PFSK-1 (cell line): ENCODE results near the gene TMEM119.

Source experiments
- FOXP2 ChIP-seq: optimal IDR thresholded peaks from 2 replicates; pipeline ENCODE3; 2011; ENCODE audit warnings: borderline replicate concordance, control low read depth, inconsistent platforms; ENCODE audit not compliant: insufficient read depth; ENCODE audit errors: extremely low read length, extremely low read depth
- POLR2AphosphoS5 ChIP-seq: IDR thresholded peaks from 2 replicates; pipeline ENCODE4 v1.6.1; 2012; ENCODE audit warnings: low read depth, mild to moderate bottlenecking, control low read depth, low read length, moderate library complexity
- SIN3A ChIP-seq: IDR thresholded peaks from 2 replicates; pipeline ENCODE4 v1.6.1; 2012; ENCODE audit warnings: mild to moderate bottlenecking, low read length, moderate library complexity, borderline replicate concordance; ENCODE audit not compliant: insufficient read depth
- TAF1 ChIP-seq: IDR thresholded peaks from 2 replicates; pipeline ENCODE4 v1.6.1; 2012; ENCODE audit warnings: low read length, control low read depth, borderline replicate concordance; ENCODE audit not compliant: insufficient read depth
- TF ChIP-seq, protein P1 (sequence below), 2 experiments: IDR thresholded peaks; 2 replicates each; pipeline versions ENCODE4 v1.6.1 to v1.8.0; 2011 to 2012; ENCODE audit warnings: low read depth in 2 of 2, low read length in 2 of 2, control low read depth in 1 of 2, inconsistent platforms in 1 of 2, mild to moderate bottlenecking in 1 of 2, moderate library complexity in 1 of 2; ENCODE audit not compliant: insufficient read depth in 1 of 2

The TMEM119 gene

DNA sequence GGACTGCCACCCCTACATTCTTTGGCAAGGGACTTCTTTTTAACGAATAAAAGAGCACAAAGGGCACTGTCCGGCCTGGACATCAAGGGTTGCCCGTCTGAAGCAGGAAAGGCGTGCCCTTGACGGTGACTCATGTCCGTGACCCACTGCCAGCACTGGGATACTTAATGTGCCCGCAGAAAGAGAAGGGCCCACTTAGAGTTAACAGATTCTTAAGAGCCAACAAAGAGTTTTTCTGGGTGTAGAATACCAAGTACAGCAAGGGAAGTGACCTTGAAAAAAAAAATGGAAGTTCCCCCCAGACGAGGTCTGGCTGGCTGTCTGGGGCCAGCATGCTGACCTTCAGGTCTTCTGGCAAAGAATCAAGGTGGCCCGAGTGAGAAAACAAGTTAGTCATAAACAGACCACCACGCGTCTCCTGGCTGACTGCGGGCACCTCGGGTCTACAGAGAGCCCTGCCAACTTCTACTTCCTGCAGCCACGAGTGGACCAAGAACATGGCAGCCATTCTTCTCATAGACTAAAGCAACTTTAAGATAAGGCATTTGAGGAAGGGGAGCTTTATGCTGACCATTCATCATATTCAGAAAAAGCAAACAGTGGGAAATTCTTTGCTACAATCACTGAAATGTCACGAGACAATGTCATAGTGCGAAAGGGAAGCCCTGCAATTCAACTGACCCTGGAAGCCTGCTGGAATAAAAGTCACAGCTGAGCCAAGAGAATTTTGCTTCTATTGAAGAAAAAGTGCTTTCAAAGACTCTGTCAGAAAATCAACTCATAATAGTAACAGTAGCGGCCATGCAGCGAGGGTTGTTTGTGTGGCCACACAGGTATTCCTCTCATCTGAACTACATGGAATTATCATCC is 46.3 kb upstream of the TMEM119 start:
- TF ChIP-seq POLR2AphosphoS5 = no peak
- TF ChIP-seq, protein P1, sequence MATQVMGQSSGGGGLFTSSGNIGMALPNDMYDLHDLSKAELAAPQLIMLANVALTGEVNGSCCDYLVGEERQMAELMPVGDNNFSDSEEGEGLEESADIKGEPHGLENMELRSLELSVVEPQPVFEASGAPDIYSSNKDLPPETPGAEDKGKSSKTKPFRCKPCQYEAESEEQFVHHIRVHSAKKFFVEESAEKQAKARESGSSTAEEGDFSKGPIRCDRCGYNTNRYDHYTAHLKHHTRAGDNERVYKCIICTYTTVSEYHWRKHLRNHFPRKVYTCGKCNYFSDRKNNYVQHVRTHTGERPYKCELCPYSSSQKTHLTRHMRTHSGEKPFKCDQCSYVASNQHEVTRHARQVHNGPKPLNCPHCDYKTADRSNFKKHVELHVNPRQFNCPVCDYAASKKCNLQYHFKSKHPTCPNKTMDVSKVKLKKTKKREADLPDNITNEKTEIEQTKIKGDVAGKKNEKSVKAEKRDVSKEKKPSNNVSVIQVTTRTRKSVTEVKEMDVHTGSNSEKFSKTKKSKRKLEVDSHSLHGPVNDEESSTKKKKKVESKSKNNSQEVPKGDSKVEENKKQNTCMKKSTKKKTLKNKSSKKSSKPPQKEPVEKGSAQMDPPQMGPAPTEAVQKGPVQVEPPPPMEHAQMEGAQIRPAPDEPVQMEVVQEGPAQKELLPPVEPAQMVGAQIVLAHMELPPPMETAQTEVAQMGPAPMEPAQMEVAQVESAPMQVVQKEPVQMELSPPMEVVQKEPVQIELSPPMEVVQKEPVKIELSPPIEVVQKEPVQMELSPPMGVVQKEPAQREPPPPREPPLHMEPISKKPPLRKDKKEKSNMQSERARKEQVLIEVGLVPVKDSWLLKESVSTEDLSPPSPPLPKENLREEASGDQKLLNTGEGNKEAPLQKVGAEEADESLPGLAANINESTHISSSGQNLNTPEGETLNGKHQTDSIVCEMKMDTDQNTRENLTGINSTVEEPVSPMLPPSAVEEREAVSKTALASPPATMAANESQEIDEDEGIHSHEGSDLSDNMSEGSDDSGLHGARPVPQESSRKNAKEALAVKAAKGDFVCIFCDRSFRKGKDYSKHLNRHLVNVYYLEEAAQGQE (IDR thresholded peaks at IDR 0.05; ENCODE audit: insufficient read depth in 1 of 2, low read depth in 2 of 2, low read length in 2 of 2) = no peak
- no peak for TF ChIP-seq SIN3A
- TF ChIP-seq FOXP2 = no peak
- TF ChIP-seq TAF1 = no peak

DNA sequence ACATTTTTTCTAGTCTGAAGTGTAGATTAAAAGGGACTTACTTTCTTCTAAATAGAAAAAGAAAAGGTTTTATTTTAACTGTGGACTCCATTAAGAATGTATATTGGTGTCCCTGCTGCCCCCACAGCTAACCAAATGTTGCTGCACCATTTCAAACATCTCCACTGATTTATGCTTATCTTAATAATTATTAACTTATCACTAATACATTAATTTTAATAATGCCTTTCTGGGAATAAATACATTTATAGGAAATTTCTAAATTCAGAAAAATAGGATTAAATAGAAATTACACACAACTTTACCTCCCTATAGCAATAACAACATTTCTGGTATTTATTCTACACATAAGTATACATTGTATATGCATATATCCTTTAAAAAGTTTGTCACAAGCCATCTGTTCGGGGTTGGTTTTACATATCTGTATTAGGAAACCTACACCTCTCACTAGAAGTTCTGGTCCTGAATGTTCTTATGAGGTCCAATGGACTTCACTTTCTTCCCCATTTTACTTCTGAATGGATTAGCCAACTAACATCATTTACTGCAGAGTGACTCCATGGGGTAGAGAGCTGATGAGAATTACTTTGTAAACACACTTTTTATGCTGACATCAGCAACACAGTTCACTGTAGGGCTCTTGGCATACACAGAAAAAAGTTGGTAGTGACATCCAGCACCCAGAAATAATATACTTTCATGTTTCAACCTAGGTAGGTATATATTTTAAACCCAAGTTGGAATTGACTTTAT is 45.2 kb upstream of the TMEM119 start:
- TF ChIP-seq TAF1 (no peak), SIN3A (no peak), POLR2AphosphoS5 (0 out of 2 replicates have a peak, but pooled peaks have one; percentile 21)

DNA sequence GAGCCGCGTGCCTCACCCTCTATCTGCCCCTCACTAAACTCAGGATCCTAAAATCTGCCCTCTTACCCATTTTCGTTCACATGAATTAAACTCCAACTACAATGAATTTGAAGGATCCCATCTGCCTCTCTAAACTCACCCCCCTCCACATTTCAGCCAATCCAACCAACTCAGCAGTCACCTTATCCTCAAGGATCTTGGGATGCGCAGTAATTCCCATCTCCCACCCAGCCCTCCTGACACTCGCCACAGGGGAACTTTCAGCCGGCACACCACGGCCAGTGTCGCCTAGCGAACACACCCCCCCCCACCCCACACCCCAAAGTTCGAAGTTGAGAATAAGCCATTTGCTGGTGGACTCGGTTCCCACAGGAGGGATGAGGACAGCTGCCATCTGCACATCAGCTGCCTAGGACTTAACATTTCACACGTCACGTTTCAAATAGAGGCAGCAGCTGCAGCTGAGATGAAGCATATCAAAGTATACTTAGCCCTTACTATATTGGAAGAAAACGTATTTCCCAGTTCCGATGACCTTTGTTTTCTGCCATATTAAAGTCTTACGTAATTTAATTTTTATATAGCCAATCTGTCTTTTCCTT is 44.5 kb upstream of the TMEM119 start:
- TF ChIP-seq FOXP2 (no peak), TAF1 (no peak), SIN3A (no peak), POLR2AphosphoS5 (no peak)
- TF ChIP-seq, protein P1 (IDR thresholded peaks at IDR 0.05; ENCODE audit: insufficient read depth in 1 of 2, low read depth in 2 of 2, low read length in 2 of 2) = no peak

DNA sequence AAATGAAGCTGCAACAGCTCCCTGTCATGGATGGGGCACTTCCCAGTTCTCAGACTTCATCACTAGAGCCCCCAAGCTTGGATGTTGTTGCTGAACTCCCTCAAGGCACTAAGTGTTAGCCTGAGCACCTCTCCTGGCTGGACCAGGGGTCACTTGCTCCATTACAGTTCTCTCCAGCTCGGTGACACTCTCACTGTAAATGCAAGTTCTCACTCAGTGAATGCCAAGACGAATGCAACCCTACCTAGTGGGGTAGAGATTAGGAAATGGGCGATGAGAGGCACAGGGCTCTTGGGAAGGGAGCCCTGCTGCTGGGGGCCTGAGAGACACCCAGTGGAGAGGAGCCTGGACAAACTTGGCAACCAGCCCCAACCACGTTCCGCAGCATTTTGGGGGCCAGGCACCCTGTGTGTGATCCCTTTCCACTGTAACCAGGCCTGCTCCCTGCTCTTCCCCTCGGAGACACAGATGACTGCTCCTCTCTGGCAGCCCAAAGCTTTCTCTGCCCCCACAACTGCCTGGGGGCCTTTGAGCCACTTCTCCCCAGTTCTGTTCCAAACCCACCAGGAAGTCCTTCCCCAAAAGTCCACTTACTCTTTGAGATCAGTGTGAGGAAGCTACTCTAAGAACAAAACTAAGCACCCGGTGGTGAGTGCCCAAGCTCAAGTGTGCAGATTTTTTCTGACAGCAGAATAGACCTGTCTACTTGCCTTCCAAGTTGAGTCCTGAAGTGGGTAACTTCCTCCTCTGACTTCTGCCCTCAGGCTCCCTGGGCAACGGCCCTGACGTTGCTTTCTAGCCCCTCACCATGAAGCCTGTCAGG is 43.8 kb upstream of the TMEM119 start:
- TF ChIP-seq, protein P1 (IDR thresholded peaks at IDR 0.05; ENCODE audit: insufficient read depth in 1 of 2, low read depth in 2 of 2, low read length in 2 of 2) = no peak
- TF ChIP-seq TAF1 (no peak), SIN3A (no peak), POLR2AphosphoS5 (peak; percentile 38; the same call in 1 of the 2 replicates)

DNA sequence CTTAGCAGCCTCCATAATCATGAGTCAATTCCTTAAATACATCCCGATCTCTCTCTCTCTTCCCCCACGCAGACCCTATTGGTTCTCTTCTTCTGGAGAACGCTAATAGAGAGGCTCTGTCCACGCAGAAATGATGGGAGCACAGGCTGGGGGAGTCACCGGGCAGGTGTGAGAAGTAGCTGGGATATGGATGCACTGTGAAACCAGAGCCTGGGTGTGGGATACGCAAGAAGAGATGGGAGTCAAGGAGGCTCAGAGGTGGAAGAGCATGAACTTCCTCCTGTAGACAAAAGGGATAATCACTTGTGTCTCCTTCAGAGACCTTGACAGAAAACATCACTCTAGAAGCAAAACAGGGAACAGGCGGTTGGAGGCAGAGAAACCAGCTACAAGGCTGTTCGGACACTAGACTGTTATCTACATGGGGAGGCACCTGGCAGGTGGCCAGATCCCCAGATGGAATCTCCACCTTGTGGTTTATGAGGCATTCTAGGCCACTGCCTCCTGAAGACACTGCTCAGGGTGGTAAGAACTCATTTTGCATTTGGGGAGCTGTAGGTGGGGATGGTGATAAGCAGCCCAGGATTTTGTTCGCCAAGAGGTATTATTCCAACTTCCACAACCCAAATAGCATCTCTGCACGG is 43.0 kb upstream of the TMEM119 start:
- TF ChIP-seq, protein P1 (IDR thresholded peaks at IDR 0.05; ENCODE audit: insufficient read depth in 1 of 2, low read depth in 2 of 2, low read length in 2 of 2) = no peak
- TF ChIP-seq TAF1 = no peak
- TF ChIP-seq POLR2AphosphoS5 = 0 out of 2 replicates have a peak, but pooled peaks have one; percentile 0
